ENCODE results near the gene VPS8. TPM values are rescaled to one million over a fixed set of nuclear protein-coding genes. Genes with fewer than 3 reads are reported as not detected.

Gene VPS8
- total RNA-seq, 4 donors from 2014 or later, result 23.7 to 61.8 (median 37.1) TPM

GRCh38 chr3:184836090-184836822 is 24.3 kb downstream of the VPS8 start:
- H3K9me3 ChIP-seq, result no peaks in the 10 kb centered on the region
- no peaks in the 10 kb centered on the region for H3K4me1 ChIP-seq
- H3K27ac ChIP-seq, result no peak overlapping the region
- no peaks in the 10 kb centered on the region for H3K27me3 ChIP-seq
- DNase-seq, result no peak
- intact Hi-C loops (cut with DNase I), result no loop called here
- no peak for TF ChIP-seq CTCF (IDR thresholded peaks at IDR 0.05)
- H3K4me3 ChIP-seq, result no peak overlapping the region
- H3K36me3 ChIP-seq, result peaks cover under 1 to 94% (median 8%) of the 10 kb centered on the region in 3 donors
- WGBS, 2 donors, result 50 to 60% methylated on average over 2 of the region's 2 CpGs

GRCh38 chr3:184842433-184842832 is 30.5 kb downstream of the VPS8 start:
- Histone ChIP-seq H3K9me3 (no peaks in the 10 kb centered on the region), H3K27me3 (no peaks in the 10 kb centered on the region), H3K4me3 (no peak overlapping the region), H3K27ac (no peak overlapping the region), H3K36me3 (peaks cover 0 to 32% (median 0%) of the 10 kb centered on the region in 3 donors), H3K4me1 (peaks cover 0 to 11% (median 0%) of the 10 kb centered on the region in 3 donors)
- 79% methylated on average over 1 of the region's 1 CpG for WGBS, 2 donors
- no peak for DNase-seq
- TF ChIP-seq POLR2A (IDR thresholded peaks at IDR 0.05) (no peak), CTCF (IDR thresholded peaks at IDR 0.05) (no peak)
- intact Hi-C loops (cut with DNase I), result no loop called here

GRCh38 chr3:184845819-184846218 is 33.9 kb downstream of the VPS8 start:
- intact Hi-C loops (cut with DNase I), result no loop called here
- Histone ChIP-seq H3K27ac (no peak overlapping the region), H3K4me1 (peaks cover 0 to 11% (median 0%) of the 10 kb centered on the region in 3 donors), H3K9me3 (no peaks in the 10 kb centered on the region), H3K36me3 (peaks cover 0 to 16% (median 0%) of the 10 kb centered on the region in 3 donors), H3K27me3 (no peaks in the 10 kb centered on the region), H3K4me3 (no peak overlapping the region)
- TF ChIP-seq POLR2A (IDR thresholded peaks at IDR 0.05) (no peak), CTCF (IDR thresholded peaks at IDR 0.05) (no peak)
- no peak for DNase-seq

- H3K27me3 ChIP-seq, result no peaks in the 10 kb centered on the region
- 89 to 91% methylated on average over 6 of the region's 6 CpGs for WGBS, 2 donors
Observed at GRCh38 chr3:184846496-184846895, 34.5 kb downstream of the VPS8 start.

More at GRCh38 chr3:184846496-184846895, 34.5 kb downstream of the VPS8 start:
- H3K4me1 ChIP-seq, result peaks cover 0 to 11% (median 0%) of the 10 kb centered on the region in 3 donors
- no peak for DNase-seq
- peaks cover 0 to 23% (median 0%) of the 10 kb centered on the region in 3 donors for H3K36me3 ChIP-seq
- intact Hi-C loops (cut with DNase I), result no loop called here
- H3K9me3 ChIP-seq, result no peaks in the 10 kb centered on the region
- no peak overlapping the region for H3K4me3 ChIP-seq
- TF ChIP-seq CTCF (IDR thresholded peaks at IDR 0.05) (no peak), POLR2A (IDR thresholded peaks at IDR 0.05) (no peak)
- no peak overlapping the region for H3K27ac ChIP-seq

All from esophagus squamous epithelium (tissue), 5 donors.